ENCODE results near the gene NACC2.

DNA sequence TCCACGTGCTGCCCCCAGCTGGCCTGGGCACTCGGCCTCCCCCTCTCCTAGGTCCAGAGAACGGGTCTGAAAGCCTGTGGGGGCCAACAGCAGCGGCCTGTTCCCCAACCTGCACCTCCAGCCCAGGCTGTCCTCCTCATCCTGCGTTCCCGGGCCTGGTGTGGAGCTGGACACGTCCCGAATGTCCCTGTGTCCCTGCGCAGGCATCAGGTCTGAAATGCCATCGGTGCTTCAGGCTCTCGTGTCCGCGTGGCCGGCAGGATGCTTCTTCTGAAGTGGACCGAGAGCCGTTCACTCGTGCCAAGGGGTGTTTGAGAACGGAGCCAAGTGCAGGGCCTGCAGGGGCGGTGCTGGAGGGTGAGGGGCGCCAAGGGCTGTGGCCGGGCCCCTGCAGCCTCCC is 109.2 kb downstream of the NACC2 start:
- TF ChIP-seq, protein P1, sequence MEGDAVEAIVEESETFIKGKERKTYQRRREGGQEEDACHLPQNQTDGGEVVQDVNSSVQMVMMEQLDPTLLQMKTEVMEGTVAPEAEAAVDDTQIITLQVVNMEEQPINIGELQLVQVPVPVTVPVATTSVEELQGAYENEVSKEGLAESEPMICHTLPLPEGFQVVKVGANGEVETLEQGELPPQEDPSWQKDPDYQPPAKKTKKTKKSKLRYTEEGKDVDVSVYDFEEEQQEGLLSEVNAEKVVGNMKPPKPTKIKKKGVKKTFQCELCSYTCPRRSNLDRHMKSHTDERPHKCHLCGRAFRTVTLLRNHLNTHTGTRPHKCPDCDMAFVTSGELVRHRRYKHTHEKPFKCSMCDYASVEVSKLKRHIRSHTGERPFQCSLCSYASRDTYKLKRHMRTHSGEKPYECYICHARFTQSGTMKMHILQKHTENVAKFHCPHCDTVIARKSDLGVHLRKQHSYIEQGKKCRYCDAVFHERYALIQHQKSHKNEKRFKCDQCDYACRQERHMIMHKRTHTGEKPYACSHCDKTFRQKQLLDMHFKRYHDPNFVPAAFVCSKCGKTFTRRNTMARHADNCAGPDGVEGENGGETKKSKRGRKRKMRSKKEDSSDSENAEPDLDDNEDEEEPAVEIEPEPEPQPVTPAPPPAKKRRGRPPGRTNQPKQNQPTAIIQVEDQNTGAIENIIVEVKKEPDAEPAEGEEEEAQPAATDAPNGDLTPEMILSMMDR (IDR thresholded peaks at IDR 0.05) = no peak
- no peak for TF ChIP-seq POLR2A (IDR thresholded peaks at IDR 0.05)
